Activated CD4-positive, alpha-beta T cell treated with anti-CD3 and anti-CD28 coated beads for 36 hours (primary cell): ENCODE data around the gene CDCP1. TPM values are rescaled to one million over a fixed set of nuclear protein-coding genes. Genes with fewer than 3 reads are reported as not detected.

ENCODE experiments used
- ATAC-seq: fragments of 200-7000 bp; cut with Tn5 transposase; one replicate; pipeline ENCODE4 v1.10.0; 2021; ENCODE audit warnings: mild to moderate bottlenecking, moderate library complexity
- CTCF ChIA-PET: fragments of 350-600 bp; sonication (Branson Sonifier 250); formaldehyde crosslinking; loops from one replicate; lab custom pipeline; 2021; ENCODE audit warnings: antibody characterized with exemption; lab: Charles Lee
- POLR2A ChIA-PET: fragments of 350-600 bp; sonication (Branson Sonifier 250); formaldehyde crosslinking; loops from one replicate; lab custom pipeline; 2021; ENCODE audit warnings: antibody characterized with exemption, inconsistent platforms; lab: Charles Lee
- DNase-seq: peaks from one replicate; pipeline ENCODE4 v3.0.0-alpha.2; 2020
- H3K27ac Mint-ChIP-seq: one replicate; pipeline ENCODE4 v1.8.0; 2021; ENCODE audit warnings: mixed read lengths
- H3K27me3 Mint-ChIP-seq: one replicate; pipeline ENCODE4 v1.8.0; 2021; ENCODE audit warnings: mixed read lengths
- H3K36me3 Mint-ChIP-seq: one replicate; pipeline ENCODE4 v1.8.0; 2021; ENCODE audit warnings: low read depth, mixed read lengths
- H3K4me1 Mint-ChIP-seq: one replicate; pipeline ENCODE4 v1.8.0; 2021; ENCODE audit warnings: mixed read lengths
- H3K4me3 Mint-ChIP-seq: one replicate; pipeline ENCODE4 v1.8.0; 2021; ENCODE audit warnings: mild to moderate bottlenecking, moderate library complexity, mixed read lengths
- H3K9me3 Mint-ChIP-seq: one replicate; pipeline ENCODE4 v1.8.0; 2021; ENCODE audit warnings: low read depth, mixed read lengths
- intact Hi-C, 2 experiments: fragments of 100-400 bp; cut with DNase I in 1 of 2; cut with micrococcal nuclease in 1 of 2; formaldehyde crosslinking; loops; one replicate each; pipeline versions ENCODE4 v1.14.2 to v1.15.1; 2022 to 2024; cut with DNase I, micrococcal nuclease
- total RNA-seq, 2 experiments: library from RNA; stranded (reverse); gene quantifications; one replicate each; pipeline ENCODE4 v1.2.3, GENCODE V29; 2021

Gene CDCP1
- total RNA-seq, 2 experiments from 2014 or later, result 3.7 to 5.8 TPM

- ATAC-seq, result no peak
- H3K27ac Mint-ChIP-seq, result no peak overlapping the region
- intact Hi-C loops, result loop anchor here (5.0 kb wide), 3 partner anchors 107 to 192 kb away; partner anchors contain the start of genes EXOSC7 (in 1 of the 2) and ZDHHC3 (in 1 of the 2)
These were observed 23.1 kb upstream of the CDCP1 start for GRCh38 chr3:45169125-45169904.

GRCh38 chr3:45168451-45168850 is 22.3 kb upstream of the CDCP1 start:
- CTCF ChIA-PET, result interaction anchor here (0.8 kb wide), 1 partner anchor 176 kb away, joined by 3 read pairs; no protein-coding TSS in a partner anchor
- Mint-ChIP-seq H3K36me3 (no peaks in the 10 kb centered on the region), H3K9me3 (peaks cover 2% of the 10 kb centered on the region), H3K4me1 (peaks cover 37% of the 10 kb centered on the region), H3K27me3 (no peaks in the 10 kb centered on the region), H3K4me3 (no peak overlapping the region), H3K27ac (no peak overlapping the region)
- DNase-seq (no peak), ATAC-seq (no peak)
- POLR2A ChIA-PET, result interaction anchor here (0.6 kb wide), 1 partner anchor 502 kb away, joined by 3 read pairs; no protein-coding TSS in a partner anchor
- intact Hi-C loops, result loop anchor here (5.0 kb wide), 3 partner anchors 106 to 191 kb away; partner anchors contain the start of genes EXOSC7 (in 1 of the 2) and ZDHHC3 (in 1 of the 2)

More at GRCh38 chr3:45169125-45169904, 23.1 kb upstream of the CDCP1 start:
- H3K4me3 Mint-ChIP-seq, result no peak overlapping the region
- H3K36me3 Mint-ChIP-seq, result no peaks in the 10 kb centered on the region
- peaks cover 2% of the 10 kb centered on the region for H3K9me3 Mint-ChIP-seq
- no peaks in the 10 kb centered on the region for H3K27me3 Mint-ChIP-seq
- POLR2A ChIA-PET, result no interaction called here
- DNase-seq, result no peak
- CTCF ChIA-PET, result interaction anchor here (0.8 to 1.0 kb wide), 2 partner anchors 35 to 63 kb away, joined by 3 read pairs; no protein-coding TSS in a partner anchor
- H3K4me1 Mint-ChIP-seq, result peaks cover 37% of the 10 kb centered on the region

GRCh38 chr3:45167011-45167911 is 21.1 kb upstream of the CDCP1 start:
- Mint-ChIP-seq H3K9me3 (peaks cover 2% of the 10 kb centered on the region), H3K4me1 (peaks cover 37% of the 10 kb centered on the region), H3K27ac (peak overlapping the region; percentile 98), H3K4me3 (peak overlapping the region; percentile 63), H3K36me3 (no peaks in the 10 kb centered on the region), H3K27me3 (no peaks in the 10 kb centered on the region)
- ChIA-PET POLR2A (interaction anchor here (0.6 to 1.0 kb wide), 5 partner anchors 41 to 697 kb away, joined by 3 to 6 read pairs (median 3); no protein-coding TSS in a partner anchor), CTCF (interaction anchor here (0.7 to 1.4 kb wide), 5 partner anchors 13 to 128 kb away, joined by 3 to 4 read pairs (median 3); no protein-coding TSS in a partner anchor)
- peak; percentile 94 for DNase-seq
- peak; percentile 96 for ATAC-seq
- intact Hi-C loops, result loop anchor here (1.0 to 5.0 kb wide), 10 partner anchors 41 to 522 kb away; partner anchors contain the start of genes EXOSC7 (in 1 of the 2), SACM1L (in 1 of the 2), TMEM158 (in 1 of the 2) and ZDHHC3 (in 1 of the 2)

GRCh38 chr3:45166321-45166879 is 20.2 kb upstream of the CDCP1 start:
- peak overlapping the region; percentile 41 for H3K27ac Mint-ChIP-seq
- POLR2A ChIA-PET, result interaction anchor here (0.6 to 1.0 kb wide), 4 partner anchors 42 to 698 kb away, joined by 3 to 6 read pairs (median 3); no protein-coding TSS in a partner anchor
- intact Hi-C loops, result loop anchor here (2.0 to 5.0 kb wide), 5 partner anchors 48 to 189 kb away; partner anchors contain the start of genes EXOSC7 (in 1 of the 2) and ZDHHC3 (in 1 of the 2)

GRCh38 chr3:45165497-45166283 is 19.5 kb upstream of the CDCP1 start:
- CTCF ChIA-PET, result interaction anchor here (0.6 to 1.4 kb wide), 3 partner anchors 10 to 1950 kb away, joined by 3 to 4 read pairs (median 3); no protein-coding TSS in a partner anchor
- H3K9me3 Mint-ChIP-seq, result peaks cover 2% of the 10 kb centered on the region
- peaks cover 35% of the 10 kb centered on the region for H3K4me1 Mint-ChIP-seq
- H3K27me3 Mint-ChIP-seq, result no peaks in the 10 kb centered on the region
- no peak for ATAC-seq
- H3K27ac Mint-ChIP-seq, result no peak overlapping the region
- DNase-seq, result no peak
- H3K36me3 Mint-ChIP-seq, result no peaks in the 10 kb centered on the region
- intact Hi-C loops, result loop anchor here (2.0 to 5.0 kb wide), 5 partner anchors 47 to 188 kb away; partner anchors contain the start of genes EXOSC7 (in 1 of the 2) and ZDHHC3 (in 1 of the 2)
- H3K4me3 Mint-ChIP-seq, result no peak overlapping the region
- POLR2A ChIA-PET, result no interaction called here

More at GRCh38 chr3:45166321-45166879, 20.2 kb upstream of the CDCP1 start:
- Mint-ChIP-seq H3K9me3 (peaks cover 2% of the 10 kb centered on the region), H3K27me3 (no peaks in the 10 kb centered on the region), H3K4me3 (no peak overlapping the region), H3K36me3 (no peaks in the 10 kb centered on the region), H3K4me1 (peaks cover 37% of the 10 kb centered on the region)
- DNase-seq (no peak), ATAC-seq (no peak)
- CTCF ChIA-PET, result interaction anchor here (0.7 to 1.4 kb wide), 5 partner anchors 12 to 128 kb away, joined by 3 to 4 read pairs (median 3); no protein-coding TSS in a partner anchor

- H3K4me3 Mint-ChIP-seq, result no peak overlapping the region
- no peaks in the 10 kb centered on the region for H3K36me3 Mint-ChIP-seq
- no peak overlapping the region for H3K27ac Mint-ChIP-seq
- H3K4me1 Mint-ChIP-seq, result peaks cover 29% of the 10 kb centered on the region
- H3K27me3 Mint-ChIP-seq, result no peaks in the 10 kb centered on the region
- H3K9me3 Mint-ChIP-seq, result peaks cover 2% of the 10 kb centered on the region
- ATAC-seq (no peak), DNase-seq (no peak)
- POLR2A ChIA-PET, result no interaction called here
- intact Hi-C loops, result no loop called here
- CTCF ChIA-PET, result no interaction called here
These were observed 17.9 kb upstream of the CDCP1 start for GRCh38 chr3:45164056-45164455.

- peaks cover 2% of the 10 kb centered on the region for H3K9me3 Mint-ChIP-seq
- H3K4me1 Mint-ChIP-seq, result peaks cover 27% of the 10 kb centered on the region
- ChIA-PET POLR2A (no interaction called here), CTCF (no interaction called here)
- H3K36me3 Mint-ChIP-seq, result no peaks in the 10 kb centered on the region
- DNase-seq (no peak), ATAC-seq (no peak)
- intact Hi-C loops, result no loop called here
- no peak overlapping the region for H3K27ac Mint-ChIP-seq
- no peaks in the 10 kb centered on the region for H3K27me3 Mint-ChIP-seq
- no peak overlapping the region for H3K4me3 Mint-ChIP-seq
These were observed 17.3 kb upstream of the CDCP1 start for GRCh38 chr3:45163481-45163880.

GRCh38 chr3:45154641-45155147 is 8.5 kb upstream of the CDCP1 start:
- H3K27me3 Mint-ChIP-seq, result no peaks in the 10 kb centered on the region
- peaks cover 3% of the 10 kb centered on the region for H3K36me3 Mint-ChIP-seq
- no peak overlapping the region for H3K4me3 Mint-ChIP-seq
- no peaks in the 10 kb centered on the region for H3K4me1 Mint-ChIP-seq
- H3K9me3 Mint-ChIP-seq, result peaks cover 6% of the 10 kb centered on the region
- ChIA-PET CTCF (interaction anchor here (0.7 to 1.5 kb wide), 7 partner anchors 9 to 116 kb away, joined by 3 to 7 read pairs (median 4); partner anchors contain the start of gene CDCP1), POLR2A (interaction anchor here (0.6 kb wide), 1 partner anchor 19 kb away, joined by 8 read pairs; no protein-coding TSS in a partner anchor)
- H3K27ac Mint-ChIP-seq, result no peak overlapping the region
- intact Hi-C loops, result no loop called here
- DNase-seq (no peak), ATAC-seq (no peak)

GRCh38 chr3:45153658-45154437 is 7.7 kb upstream of the CDCP1 start:
- Mint-ChIP-seq H3K27ac (no peak overlapping the region), H3K36me3 (peaks cover 3% of the 10 kb centered on the region), H3K27me3 (no peaks in the 10 kb centered on the region), H3K4me1 (no peaks in the 10 kb centered on the region), H3K4me3 (no peak overlapping the region), H3K9me3 (peaks cover 6% of the 10 kb centered on the region)
- ATAC-seq, result no peak
- ChIA-PET CTCF (interaction anchor here (1.1 to 1.5 kb wide), 5 partner anchors 8 to 115 kb away, joined by 3 to 7 read pairs (median 4); partner anchors contain the start of gene CDCP1), POLR2A (interaction anchor here (0.6 kb wide), 1 partner anchor 1610 kb away, joined by 4 read pairs; no protein-coding TSS in a partner anchor)
- no peak for DNase-seq
- intact Hi-C loops, result no loop called here
